ENCODE results near the gene ADRA2C. TPM values are rescaled to one million over a fixed set of nuclear protein-coding genes. Genes with fewer than 3 reads are reported as not detected.

The ADRA2C gene
- total and polyA plus RNA-seq, 2 of the 13 experiments (the other 11 are each of a cell fraction or from before 2014, with no cell fraction given) = 15.4 to 69.7 TPM

GRCh38 chr4:3784454-3785291 is 18.5 kb downstream of the ADRA2C start (continued):
- TF ChIP-seq ZBTB39 (CRISPR knock-in tag; IDR thresholded peaks at IDR 0.05) (no peak), ARID5B (CRISPR knock-in tag; IDR thresholded peaks at IDR 0.05) (peak; percentile 86), FOXJ3 (CRISPR knock-in tag; IDR thresholded peaks at IDR 0.05; ENCODE audit: borderline replicate concordance) (peak; percentile 92), EEA1 (CRISPR knock-in tag; IDR thresholded peaks at IDR 0.05; ENCODE audit: borderline replicate concordance) (peak; percentile 90; the same call in 1 of the 2 replicates), ZNF800 (CRISPR knock-in tag; IDR thresholded peaks at IDR 0.05) (peak; percentile 71; the same call in 1 of the 2 replicates), AKAP8 (CRISPR knock-in tag; IDR thresholded peaks at IDR 0.05) (peak; percentile 76; the same call in 1 of the 2 replicates), SRF (IDR thresholded peaks at IDR 0.05; ENCODE audit: low read depth, low read length) (no peak), ZSCAN30 (CRISPR knock-in tag; IDR thresholded peaks at IDR 0.05) (0 out of 2 replicates have a peak, but pooled peaks have one; percentile 16), ZNF547 (CRISPR knock-in tag; IDR thresholded peaks at IDR 0.05) (peak; percentile 67; the same call in 1 of the 2 replicates), ZFP90 (CRISPR knock-in tag; IDR thresholded peaks at IDR 0.05; ENCODE audit: borderline replicate concordance) (peak; percentile 83), SKIL (CRISPR knock-in tag; IDR thresholded peaks at IDR 0.05; ENCODE audit: borderline replicate concordance) (peak; percentile 98), ZBTB21 (CRISPR knock-in tag; IDR thresholded peaks at IDR 0.05) (no peak), ZMYM4 (CRISPR knock-in tag; IDR thresholded peaks at IDR 0.05) (peak; percentile 64; the same call in 1 of the 2 replicates), ZNF460 (CRISPR knock-in tag; IDR thresholded peaks at IDR 0.05; ENCODE audit: borderline replicate concordance) (no peak), TERF1 (CRISPR knock-in tag; IDR thresholded peaks at IDR 0.05) (no peak), DMAP1 (CRISPR knock-in tag; IDR thresholded peaks at IDR 0.05) (0 out of 2 replicates have a peak, but pooled peaks have one; percentile 45), POLR2AphosphoS5 (IDR thresholded peaks at IDR 0.05; ENCODE audit: low read depth, low read length) (no peak)

Data from HepG2 (cell line).